Stomach (tissue), 4 donors: ENCODE results near the gene ABLIM2.

Source experiments
- CTCF ChIP-seq, 7 experiments: fragments of 450-650 bp in 4 of 7; fragments of 200-600 bp in 3 of 7; sonication (generic) in 3 of 7; IDR thresholded peaks; one replicate each; pipeline ENCODE4 v1.5.1; 2016 to 2019; ENCODE audit warnings: antibody characterized with exemption in 7 of 7, control low read depth in 2 of 7, mild to moderate bottlenecking in 1 of 7
- POLR2A ChIP-seq, 4 donors: fragments of 450-650 bp; IDR thresholded peaks; one replicate each; pipeline ENCODE4 v1.6.1; 2016; ENCODE audit warnings: antibody characterized with exemption in 4 of 4, control low read depth in 2 of 4, mild to moderate bottlenecking in 1 of 4, moderate library complexity in 1 of 4
- POLR2AphosphoS5 ChIP-seq, 3 donors: sonication (generic); formaldehyde crosslinking; IDR thresholded peaks; one replicate each; pipeline ENCODE4 v1.6.1; 2016; ENCODE audit warnings: antibody characterized with exemption in 3 of 3

- no peak for TF ChIP-seq CTCF (IDR thresholded peaks at IDR 0.05)
- TF ChIP-seq POLR2A (IDR thresholded peaks at IDR 0.05), result no peak
- no peak for TF ChIP-seq POLR2AphosphoS5 (IDR thresholded peaks at IDR 0.05)
Observed at GRCh38 chr4:8179074-8179473, 20.5 kb upstream of the ABLIM2 start.
